ENCODE data around the gene SELENOP. TPM values are rescaled to one million over a fixed set of nuclear protein-coding genes. Genes with fewer than 3 reads are reported as not detected.

SELENOP gene
- total and polyA plus RNA-seq, 2 of the 13 experiments (the other 11 are each of a cell fraction or from before 2014, with no cell fraction given) = 1,895 to 2,083 TPM

DNA sequence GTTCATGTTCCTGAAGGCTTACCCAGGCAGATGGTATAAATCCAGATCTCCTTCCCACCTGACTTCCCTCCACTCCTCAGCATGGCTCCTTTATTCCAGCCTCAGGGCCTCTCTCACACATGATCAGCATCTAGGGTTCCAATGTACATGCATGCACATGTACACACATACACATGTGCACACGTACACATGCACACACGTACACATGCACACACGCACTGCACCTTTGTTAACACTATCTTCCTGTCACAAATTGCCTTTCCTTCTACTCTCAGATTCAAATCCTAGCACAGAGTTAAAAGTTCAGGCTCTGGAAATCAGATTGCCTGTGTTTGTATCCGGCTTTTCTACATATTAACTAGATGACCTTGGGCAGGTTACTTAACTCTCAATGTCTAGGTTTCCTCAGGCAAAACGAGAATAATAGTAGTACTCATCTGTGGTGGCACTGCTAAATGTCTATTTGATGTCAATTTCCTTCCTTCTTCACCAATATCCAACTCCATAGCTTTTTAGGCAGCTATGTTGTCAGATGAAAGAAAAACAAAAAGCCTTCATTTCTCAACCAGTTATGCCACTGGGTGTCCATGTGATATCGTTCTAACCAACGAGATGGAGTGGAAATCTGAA is 12.8 kb upstream of the SELENOP start (continued):
- TF ChIP-seq ZNF580 (CRISPR knock-in tag; IDR thresholded peaks at IDR 0.05; ENCODE audit: borderline replicate concordance, low read depth) = peak; percentile 51; the same call in 1 of the 2 replicates
- no peak for TF ChIP-seq GTF3A (CRISPR knock-in tag; conservative IDR thresholded peaks at IDR 0.05)
- TF ChIP-seq ZNF382 (CRISPR knock-in tag; IDR thresholded peaks at IDR 0.05; ENCODE audit: borderline replicate concordance) = no peak
- TF ChIP-seq MIER3 (CRISPR knock-in tag; IDR thresholded peaks at IDR 0.05; ENCODE audit: borderline replicate concordance) = no peak; the same call in 1 of the 2 replicates
- no peak for TF ChIP-seq PRMT3 (CRISPR knock-in tag; IDR thresholded peaks at IDR 0.05; ENCODE audit: borderline replicate concordance, low read depth)
- TF ChIP-seq TAF15 (IDR thresholded peaks at IDR 0.05; ENCODE audit: low read depth, low read length, poor library complexity, severe bottlenecking) = no peak
- TF ChIP-seq, protein P1, sequence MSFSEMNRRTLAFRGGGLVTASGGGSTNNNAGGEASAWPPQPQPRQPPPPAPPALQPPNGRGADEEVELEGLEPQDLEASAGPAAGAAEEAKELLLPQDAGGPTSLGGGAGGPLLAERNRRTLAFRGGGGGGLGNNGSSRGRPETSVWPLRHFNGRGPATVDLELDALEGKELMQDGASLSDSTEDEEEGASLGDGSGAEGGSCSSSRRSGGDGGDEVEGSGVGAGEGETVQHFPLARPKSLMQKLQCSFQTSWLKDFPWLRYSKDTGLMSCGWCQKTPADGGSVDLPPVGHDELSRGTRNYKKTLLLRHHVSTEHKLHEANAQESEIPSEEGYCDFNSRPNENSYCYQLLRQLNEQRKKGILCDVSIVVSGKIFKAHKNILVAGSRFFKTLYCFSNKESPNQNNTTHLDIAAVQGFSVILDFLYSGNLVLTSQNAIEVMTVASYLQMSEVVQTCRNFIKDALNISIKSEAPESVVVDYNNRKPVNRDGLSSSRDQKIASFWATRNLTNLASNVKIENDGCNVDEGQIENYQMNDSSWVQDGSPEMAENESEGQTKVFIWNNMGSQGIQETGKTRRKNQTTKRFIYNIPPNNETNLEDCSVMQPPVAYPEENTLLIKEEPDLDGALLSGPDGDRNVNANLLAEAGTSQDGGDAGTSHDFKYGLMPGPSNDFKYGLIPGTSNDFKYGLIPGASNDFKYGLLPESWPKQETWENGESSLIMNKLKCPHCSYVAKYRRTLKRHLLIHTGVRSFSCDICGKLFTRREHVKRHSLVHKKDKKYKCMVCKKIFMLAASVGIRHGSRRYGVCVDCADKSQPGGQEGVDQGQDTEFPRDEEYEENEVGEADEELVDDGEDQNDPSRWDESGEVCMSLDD (CRISPR knock-in tag; IDR thresholded peaks at IDR 0.05; ENCODE audit: borderline replicate concordance) = no peak
- TF ChIP-seq DDIT3 (CRISPR knock-in tag; IDR thresholded peaks at IDR 0.05) = no peak
- TF ChIP-seq ZKSCAN8 (CRISPR knock-in tag; IDR thresholded peaks at IDR 0.05; ENCODE audit: borderline replicate concordance) = peak; percentile 73; the same call in 1 of the 2 replicates
- TF ChIP-seq RERE (CRISPR knock-in tag; IDR thresholded peaks at IDR 0.05; ENCODE audit: low read depth) = no peak
- TF ChIP-seq YEATS2 (CRISPR knock-in tag; IDR thresholded peaks at IDR 0.05; ENCODE audit: borderline replicate concordance) = no peak; the same call in 1 of the 2 replicates
- TF ChIP-seq ZNF446 (CRISPR knock-in tag; IDR thresholded peaks at IDR 0.05) = peak; percentile 40; the same call in 1 of the 2 replicates
- TF ChIP-seq ZKSCAN1 (IDR thresholded peaks at IDR 0.05; ENCODE audit: low read length) = no peak
- TF ChIP-seq ZMAT3 (CRISPR knock-in tag; conservative IDR thresholded peaks at IDR 0.05) = 0 out of 2 replicates have a peak, but pooled peaks have one; percentile 46
- TF ChIP-seq ZNF607 (CRISPR knock-in tag; IDR thresholded peaks at IDR 0.05; ENCODE audit: borderline replicate concordance) = no peak
- peak; percentile 88 for TF ChIP-seq RCOR2 (CRISPR knock-in tag; IDR thresholded peaks at IDR 0.05)
- TF ChIP-seq SRSF4 (IDR thresholded peaks at IDR 0.05; ENCODE audit: low read depth, low read length, poor library complexity, severe bottlenecking) = no peak
- TF ChIP-seq ZFAT (CRISPR knock-in tag; conservative IDR thresholded peaks at IDR 0.05) = no peak
- no peak for TF ChIP-seq GZF1 (CRISPR knock-in tag; IDR thresholded peaks at IDR 0.05)
- TF ChIP-seq ZNF441 (CRISPR knock-in tag; IDR thresholded peaks at IDR 0.05; ENCODE audit: borderline replicate concordance) = no peak
- no peak for TF ChIP-seq MEIS2 (CRISPR knock-in tag; IDR thresholded peaks at IDR 0.05)
- TF ChIP-seq ZNF720 (CRISPR knock-in tag; IDR thresholded peaks at IDR 0.05) = no peak
